Liver (tissue), 9 donors: ENCODE results near the gene ANKRD42. TPM values are rescaled to one million over a fixed set of nuclear protein-coding genes. Genes with fewer than 3 reads are reported as not detected.

Experiments
- DNase-seq: peaks from one replicate; pipeline ENCODE4 v3.0.0-alpha.2; 2017; ENCODE audit warnings: low spot score
- H3K27ac ChIP-seq, 2 donors: one replicate each; pipeline ENCODE4 v1.7.0; 2013; ENCODE audit warnings: inconsistent platforms in 2 of 2, low read length in 2 of 2, control low read depth in 1 of 2, low read depth in 1 of 2, mild to moderate bottlenecking in 1 of 2
- H3K27me3 ChIP-seq, 4 donors: one replicate each; pipeline versions ENCODE4 v1.6.1 to v1.7.0; 2013; ENCODE audit warnings: low read length in 3 of 4, inconsistent platforms in 1 of 4, mild to moderate bottlenecking in 1 of 4, moderate library complexity in 1 of 4; ENCODE audit not compliant: control insufficient read depth in 4 of 4, insufficient read depth in 4 of 4
- H3K36me3 ChIP-seq, 4 donors: one replicate each; pipeline versions ENCODE4 v1.6.1 to v1.7.0; 2013; ENCODE audit warnings: low read length in 3 of 4, mild to moderate bottlenecking in 3 of 4, low read depth in 1 of 4, moderate library complexity in 1 of 4; ENCODE audit not compliant: control insufficient read depth in 4 of 4, insufficient read depth in 3 of 4
- H3K4me1 ChIP-seq, 4 donors: one replicate each; pipeline versions ENCODE4 v1.6.1 to v1.7.0; 2013; ENCODE audit warnings: low read length in 3 of 4, mild to moderate bottlenecking in 3 of 4, moderate library complexity in 1 of 4; ENCODE audit not compliant: control insufficient read depth in 4 of 4, insufficient read depth in 4 of 4
- H3K4me3 ChIP-seq, 3 donors: one replicate each; pipeline versions ENCODE4 v1.6.1 to v1.7.0; 2013; ENCODE audit warnings: low read length in 3 of 3, control low read depth in 1 of 3, low read depth in 1 of 3, mild to moderate bottlenecking in 1 of 3
- H3K9ac ChIP-seq, 2 donors: one replicate each; pipeline ENCODE4 v1.7.0; 2013; ENCODE audit warnings: low read length in 2 of 2, mild to moderate bottlenecking in 2 of 2, moderate library complexity in 2 of 2, control low read depth in 1 of 2, low read depth in 1 of 2
- H3K9me3 ChIP-seq, 4 donors: one replicate each; pipeline versions ENCODE4 v1.6.1 to v1.7.0; 2013; ENCODE audit warnings: low read length in 3 of 4; ENCODE audit not compliant: control insufficient read depth in 4 of 4
- ATF3 ChIP-seq: IDR thresholded peaks from 2 replicates; pipeline ENCODE4 v1.6.1; 2016; ENCODE audit warnings: antibody characterized with exemption
- CTCF ChIP-seq: fragments of 150-350 bp; IDR thresholded peaks from 2 replicates; pipeline ENCODE4 v1.5.1; 2017; ENCODE audit warnings: improper control_type of control experiment, low read depth, low read length; ENCODE audit not compliant: missing input control
- EGR1 ChIP-seq, 2 donors: IDR thresholded peaks; 2 replicates each; pipeline ENCODE4 v1.6.1; 2016 to 2018; ENCODE audit warnings: antibody characterized with exemption in 2 of 2, low read depth in 2 of 2
- FOXA1 ChIP-seq: IDR thresholded peaks from 2 replicates; pipeline ENCODE4 v1.6.1; 2016; ENCODE audit warnings: antibody characterized with exemption
- FOXA2 ChIP-seq: IDR thresholded peaks from 2 replicates; pipeline ENCODE4 v1.6.1; 2016; ENCODE audit warnings: antibody characterized with exemption
- GABPA ChIP-seq, 2 donors: IDR thresholded peaks in 1 of 2; conservative IDR thresholded peaks in 1 of 2; 2 replicates each; pipeline ENCODE4 v1.6.1; 2016; ENCODE audit warnings: antibody characterized with exemption in 2 of 2, mild to moderate bottlenecking in 1 of 2, moderate library complexity in 1 of 2
- HNF4A ChIP-seq, 2 donors: conservative IDR thresholded peaks; 2 replicates each; pipeline ENCODE4 v1.6.1; 2016; ENCODE audit warnings: antibody characterized with exemption in 2 of 2, mild to moderate bottlenecking in 2 of 2
- HNF4G ChIP-seq: IDR thresholded peaks from 2 replicates; pipeline ENCODE4 v1.6.1; 2016; ENCODE audit warnings: antibody characterized with exemption
- JUND ChIP-seq, 2 donors: IDR thresholded peaks; 2 replicates each; pipeline ENCODE4 v1.6.1; 2016; ENCODE audit warnings: antibody characterized with exemption in 2 of 2
- MAX ChIP-seq: IDR thresholded peaks from 2 replicates; pipeline ENCODE4 v1.6.1; 2016; ENCODE audit warnings: antibody characterized with exemption
- NR2F2 ChIP-seq: IDR thresholded peaks from 2 replicates; pipeline ENCODE4 v1.6.1; 2016; ENCODE audit warnings: antibody characterized with exemption
- RAD21 ChIP-seq, 2 donors: IDR thresholded peaks; 2 replicates each; pipeline ENCODE4 v1.6.1; 2016; ENCODE audit warnings: antibody characterized with exemption in 2 of 2, mild to moderate bottlenecking in 2 of 2
- REST ChIP-seq: IDR thresholded peaks from 2 replicates; pipeline ENCODE4 v1.6.1; 2016; ENCODE audit warnings: antibody characterized with exemption, mild to moderate bottlenecking
- RXRA ChIP-seq, 2 donors: IDR thresholded peaks; 2 replicates each; pipeline ENCODE4 v1.6.1; 2017 to 2018; ENCODE audit warnings: antibody characterized with exemption in 2 of 2, mild to moderate bottlenecking in 1 of 2
- SP1 ChIP-seq: IDR thresholded peaks from 2 replicates; pipeline ENCODE4 v1.6.1; 2018; ENCODE audit warnings: antibody characterized with exemption, mild to moderate bottlenecking
- TAF1 ChIP-seq: conservative IDR thresholded peaks from 2 replicates; pipeline ENCODE4 v1.6.1; 2016; ENCODE audit warnings: antibody characterized with exemption, mild to moderate bottlenecking
- YY1 ChIP-seq: IDR thresholded peaks from 2 replicates; pipeline ENCODE4 v1.6.1; 2016; ENCODE audit warnings: antibody characterized with exemption, mild to moderate bottlenecking
- ZBTB33 ChIP-seq: IDR thresholded peaks from 2 replicates; pipeline ENCODE4 v1.6.1; 2016; ENCODE audit warnings: antibody characterized with exemption
- WGBS: extraction: QIAGEN DNeasy Blood & Tissue Kit; methylation state at CpG from one replicate; pipeline ENCODE4 v1.1.7; 2013; 5-methylcytosine and 5-hydroxymethylcytosine counted together
- polyA plus RNA-seq, 2 donors: library from polyadenylated mRNA; stranded (reverse) in 1 of 2; unstranded in 1 of 2; fragments of 200-250 nt in 1 of 2; fragments of >200 nt in 1 of 2; fragmentation: Nextera tagmentation in 1 of 2; extraction: Ambion mirVana in 1 of 2; gene quantifications; one replicate each; pipeline versions ENCODE4 v1.2.1 to v1.2.3, GENCODE V29; 2013 to 2015
- total RNA-seq, 2 donors: library from RNA; depleted of rRNA; stranded (reverse); fragments of >200 nt; gene quantifications; one replicate each; pipeline ENCODE4 v1.2.3, GENCODE V29; 2014
- donor health status: healthy.
- donor health status: healthy.
- donor health status: healthy.
- donor health status: healthy.
- donor health status: healthy.

Gene ANKRD42
- total and polyA plus RNA-seq, 4 donors = 2.0 to 4.9 (median 2.4) TPM

GRCh38 chr11:83280256-83280655 lies 86.7 kb downstream of the ANKRD42 start:
- Histone ChIP-seq H3K9ac (no peak overlapping the region), H3K4me1 (peaks cover 9 to 47% (median 27%) of the 10 kb centered on the region in 4 donors), H3K27ac (no peak overlapping the region), H3K36me3 (peaks cover 1 to 23% (median 17%) of the 10 kb centered on the region in 4 donors), H3K9me3 (no peaks in the 10 kb centered on the region), H3K4me3 (no peak overlapping the region), H3K27me3 (no peaks in the 10 kb centered on the region)
- WGBS = 63% methylated on average over 1 of the region's 1 CpG
- no peak for DNase-seq
- TF ChIP-seq NR2F2 (no peak), JUND (IDR thresholded peaks at IDR 0.05) (no peak), TAF1 (no peak), YY1 (no peak), EGR1 (IDR thresholded peaks at IDR 0.05; ENCODE audit: low read depth in 2 of 2) (no peak), FOXA1 (no peak), CTCF (no peak), RAD21 (IDR thresholded peaks at IDR 0.05) (no peak), FOXA2 (no peak), REST (no peak), SP1 (no peak), MAX (no peak), ATF3 (no peak), GABPA (IDR thresholded peaks at IDR 0.05 in 1 of 2, conservative IDR thresholded peaks at IDR 0.05 in 1 of 2) (no peak), HNF4G (no peak), ZBTB33 (no peak), HNF4A (conservative IDR thresholded peaks at IDR 0.05) (no peak), RXRA (IDR thresholded peaks at IDR 0.05) (no peak)
